Suprapubic skin (tissue), 4 donors: Measurements from ENCODE around the gene C1QTNF5.

ENCODE experiments used
- POLR2A ChIP-seq, 2 donors: fragments of 450-650 bp; IDR thresholded peaks; one replicate each; pipeline ENCODE4 v1.6.1; 2017; ENCODE audit warnings: antibody characterized with exemption in 2 of 2, mild to moderate bottlenecking in 2 of 2, moderate library complexity in 2 of 2
- POLR2AphosphoS5 ChIP-seq, 3 donors: sonication (generic); formaldehyde crosslinking; IDR thresholded peaks; one replicate each; pipeline ENCODE4 v1.6.1; 2017; ENCODE audit warnings: antibody characterized with exemption in 3 of 3
- TF ChIP-seq, protein P1 (sequence below), 2 donors: fragments of 200-600 bp in 1 of 2; fragments of 450-650 bp in 1 of 2; sonication (generic) in 1 of 2; IDR thresholded peaks; one replicate each; pipeline ENCODE4 v1.5.1; 2016 to 2019; ENCODE audit warnings: antibody characterized with exemption in 2 of 2, mild to moderate bottlenecking in 1 of 2, moderate library complexity in 1 of 2

DNA sequence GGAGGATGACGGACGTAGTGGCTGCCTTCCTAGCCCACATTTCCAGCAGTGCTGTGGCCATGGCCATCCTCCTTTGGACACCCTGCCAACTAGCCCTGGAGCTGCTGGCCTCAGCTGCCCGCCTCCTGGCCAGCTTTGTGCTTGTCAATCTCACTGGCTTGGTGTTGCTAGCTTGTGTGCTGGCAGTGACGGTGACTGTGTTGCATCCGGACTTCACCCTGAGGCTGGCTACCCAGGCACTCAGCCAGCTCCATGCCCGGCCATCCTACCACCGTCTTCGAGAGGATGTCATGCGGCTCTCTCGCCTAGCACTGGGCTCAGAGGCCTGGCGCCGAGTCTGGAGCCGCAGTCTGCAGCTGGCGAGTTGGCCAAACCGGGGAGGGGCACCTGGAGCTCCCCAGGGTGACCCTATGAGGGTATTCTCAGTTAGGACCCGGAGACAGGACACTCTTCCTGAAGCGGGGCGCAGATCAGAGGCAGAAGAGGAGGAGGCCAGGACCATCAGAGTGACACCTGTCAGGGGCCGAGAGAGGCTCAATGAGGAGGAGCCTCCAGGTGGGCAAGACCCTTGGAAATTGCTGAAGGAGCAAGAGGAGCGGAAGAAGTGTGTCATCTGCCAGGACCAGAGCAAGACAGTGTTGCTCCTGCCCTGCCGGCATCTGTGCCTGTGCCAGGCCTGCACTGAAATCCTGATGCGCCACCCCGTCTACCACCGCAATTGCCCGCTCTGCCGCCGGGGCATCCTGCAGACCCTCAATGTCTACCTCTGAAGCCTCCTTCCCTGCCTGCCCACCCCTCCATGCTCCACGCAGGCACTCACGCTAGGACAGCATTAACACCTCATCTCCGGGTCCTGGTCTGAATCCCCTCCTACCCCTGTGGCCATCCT, 4.8 kb downstream of the C1QTNF5 start:
- TF ChIP-seq POLR2AphosphoS5 (IDR thresholded peaks at IDR 0.05) (no peak), POLR2A (IDR thresholded peaks at IDR 0.05) (no peak)
- TF ChIP-seq, protein P1, sequence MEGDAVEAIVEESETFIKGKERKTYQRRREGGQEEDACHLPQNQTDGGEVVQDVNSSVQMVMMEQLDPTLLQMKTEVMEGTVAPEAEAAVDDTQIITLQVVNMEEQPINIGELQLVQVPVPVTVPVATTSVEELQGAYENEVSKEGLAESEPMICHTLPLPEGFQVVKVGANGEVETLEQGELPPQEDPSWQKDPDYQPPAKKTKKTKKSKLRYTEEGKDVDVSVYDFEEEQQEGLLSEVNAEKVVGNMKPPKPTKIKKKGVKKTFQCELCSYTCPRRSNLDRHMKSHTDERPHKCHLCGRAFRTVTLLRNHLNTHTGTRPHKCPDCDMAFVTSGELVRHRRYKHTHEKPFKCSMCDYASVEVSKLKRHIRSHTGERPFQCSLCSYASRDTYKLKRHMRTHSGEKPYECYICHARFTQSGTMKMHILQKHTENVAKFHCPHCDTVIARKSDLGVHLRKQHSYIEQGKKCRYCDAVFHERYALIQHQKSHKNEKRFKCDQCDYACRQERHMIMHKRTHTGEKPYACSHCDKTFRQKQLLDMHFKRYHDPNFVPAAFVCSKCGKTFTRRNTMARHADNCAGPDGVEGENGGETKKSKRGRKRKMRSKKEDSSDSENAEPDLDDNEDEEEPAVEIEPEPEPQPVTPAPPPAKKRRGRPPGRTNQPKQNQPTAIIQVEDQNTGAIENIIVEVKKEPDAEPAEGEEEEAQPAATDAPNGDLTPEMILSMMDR (IDR thresholded peaks at IDR 0.05) = no peak
